HG03135 (cell line): ENCODE measurements around the gene INPP4B.

ENCODE experiments used
- ATAC-seq: cut with Tn5 transposase; IDR thresholded peaks from one replicate; pipeline ENCODE4 v1.9.1; 2021; ENCODE audit warnings: mild to moderate bottlenecking, moderate library complexity; ENCODE audit not compliant: unreplicated experiment

The INPP4B gene

DNA sequence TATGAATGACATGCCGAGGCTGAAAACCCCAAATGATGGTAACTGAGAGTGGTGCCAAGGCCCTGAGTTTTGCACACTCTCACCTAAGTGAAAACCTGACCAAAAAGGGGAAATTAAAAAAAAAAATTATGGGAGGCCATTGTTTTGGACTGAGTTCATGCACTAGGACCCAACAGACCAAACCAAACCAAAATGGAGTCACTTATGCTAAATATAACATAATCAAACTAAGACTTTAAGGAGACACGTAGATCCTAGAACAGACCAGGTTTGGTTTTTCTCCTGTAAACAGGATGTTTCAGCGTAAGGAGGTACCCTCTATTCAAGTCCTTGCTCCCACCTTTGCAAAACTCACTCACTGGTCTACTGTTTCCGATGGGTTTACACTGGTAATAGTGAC is 453.0 kb downstream of the INPP4B start:
- no peak for ATAC-seq

- no peak for ATAC-seq
Measured at GRCh38 chr4:142386856-142387255, 459.2 kb downstream of the INPP4B start.

DNA sequence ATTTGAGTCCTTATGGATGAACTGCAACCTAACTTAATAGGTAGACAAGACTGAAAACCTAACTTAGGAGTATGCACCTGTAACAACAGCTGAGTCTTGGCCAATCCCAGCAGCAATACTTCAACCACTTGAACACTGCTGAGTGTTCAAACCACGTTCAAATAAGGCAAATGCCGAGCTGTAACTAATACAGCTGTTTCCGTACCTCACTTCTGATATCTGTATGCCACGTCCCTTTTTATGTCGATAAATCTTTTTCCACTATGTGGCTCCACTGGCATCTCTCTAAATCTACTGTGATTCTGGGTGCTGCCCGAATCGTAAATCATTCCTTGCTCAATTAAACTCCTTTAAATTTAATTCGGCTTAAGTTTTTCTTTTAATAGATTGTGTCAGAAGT is 459.7 kb downstream of the INPP4B start:
- no peak for ATAC-seq

DNA sequence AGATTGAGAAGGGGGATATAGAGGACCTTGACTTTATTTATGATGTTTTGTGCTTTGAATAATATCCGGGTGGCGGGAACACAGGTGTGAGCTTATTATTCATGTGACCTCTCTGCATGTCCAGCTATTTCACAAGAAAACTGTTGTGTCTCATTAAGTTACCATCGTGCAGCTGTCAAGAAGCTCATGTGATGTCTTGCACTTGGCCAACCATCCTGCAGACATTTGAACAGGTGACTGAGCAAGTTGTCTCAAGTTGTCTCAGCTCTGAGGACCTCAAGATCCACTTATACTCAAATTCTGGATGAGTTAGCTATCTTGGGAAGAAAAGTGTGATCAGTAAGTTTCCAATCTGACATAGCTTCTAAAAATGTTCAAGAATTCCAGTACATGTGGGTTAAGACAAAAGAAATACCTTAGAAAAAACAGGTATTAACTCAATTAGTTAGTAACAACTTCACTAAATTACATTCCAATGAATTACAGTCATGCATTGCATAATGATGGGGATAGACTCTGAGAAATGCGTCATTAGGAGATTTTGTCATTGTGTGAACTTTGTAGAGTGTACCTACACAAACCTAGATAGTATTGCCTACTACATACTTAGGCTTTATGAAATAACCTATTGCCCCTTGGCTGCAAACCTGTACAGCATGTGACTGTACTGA is 462.2 kb downstream of the INPP4B start:
- no peak for ATAC-seq

DNA sequence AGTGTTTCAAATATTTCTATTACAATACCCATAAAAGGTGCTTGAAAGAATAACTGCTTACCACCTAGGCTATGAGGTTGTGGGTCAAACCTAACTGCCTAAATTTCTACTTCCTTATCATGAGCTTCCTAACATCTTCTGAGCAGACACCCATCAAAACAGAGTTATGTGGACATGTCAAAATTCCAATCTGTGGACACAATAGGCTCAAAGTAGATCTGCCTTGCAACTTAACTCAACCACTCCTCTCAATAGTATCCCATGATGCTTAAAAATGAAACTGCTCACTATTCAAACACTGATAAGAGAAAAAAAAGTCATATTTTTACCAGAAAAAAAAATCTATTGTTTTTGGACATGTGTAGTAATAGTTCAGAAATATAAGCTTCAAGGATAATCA is 462.7 kb downstream of the INPP4B start:
- ATAC-seq: no peak

DNA sequence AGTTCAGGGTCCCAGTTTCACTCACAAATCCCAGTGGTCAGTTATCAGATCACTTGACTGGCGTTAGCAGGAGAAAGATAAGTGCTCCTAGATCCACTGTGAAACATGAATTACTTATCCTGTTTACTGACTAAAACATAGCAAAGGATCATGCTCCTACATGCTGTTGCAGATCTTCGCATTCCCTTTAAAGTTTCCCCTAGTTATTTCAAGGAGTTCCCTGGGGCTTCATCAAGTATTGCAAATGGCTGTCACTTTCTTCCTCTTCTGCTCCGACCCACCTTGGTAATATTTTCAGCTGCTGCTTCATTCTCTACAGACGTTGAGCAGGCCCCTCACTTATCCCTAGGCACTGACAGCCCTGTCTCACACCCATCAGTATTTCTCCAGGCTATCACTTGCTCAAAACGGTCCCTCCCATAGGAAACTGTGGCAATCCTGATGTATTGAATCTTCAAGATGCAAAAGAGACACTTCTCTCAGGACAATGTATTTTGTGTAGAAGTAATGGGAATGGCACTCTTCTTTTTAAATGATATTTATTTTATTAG is 466.0 kb downstream of the INPP4B start:
- ATAC-seq: no peak

- no peak for ATAC-seq
Measured at GRCh38 chr4:142379277-142380051, 466.6 kb downstream of the INPP4B start.

DNA sequence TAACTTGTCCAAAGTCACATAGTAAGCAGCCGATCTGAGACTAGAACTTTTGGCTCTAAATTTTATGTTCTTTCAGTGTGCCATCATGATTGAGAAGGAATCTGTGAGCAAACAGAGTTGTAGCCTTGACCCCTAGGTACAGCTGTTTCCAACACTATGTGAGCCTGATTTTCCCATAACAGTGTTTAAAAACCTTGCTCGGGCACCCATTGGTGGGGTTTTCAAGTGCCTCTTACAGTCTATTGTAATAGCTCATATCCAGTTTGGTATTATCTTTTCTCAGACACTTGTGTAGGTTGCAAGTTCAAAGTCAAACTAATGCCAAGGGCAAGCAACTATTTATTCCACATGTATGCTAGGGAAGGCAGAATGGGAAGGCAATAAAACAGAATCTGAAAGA is 467.9 kb downstream of the INPP4B start:
- ATAC-seq: no peak

DNA sequence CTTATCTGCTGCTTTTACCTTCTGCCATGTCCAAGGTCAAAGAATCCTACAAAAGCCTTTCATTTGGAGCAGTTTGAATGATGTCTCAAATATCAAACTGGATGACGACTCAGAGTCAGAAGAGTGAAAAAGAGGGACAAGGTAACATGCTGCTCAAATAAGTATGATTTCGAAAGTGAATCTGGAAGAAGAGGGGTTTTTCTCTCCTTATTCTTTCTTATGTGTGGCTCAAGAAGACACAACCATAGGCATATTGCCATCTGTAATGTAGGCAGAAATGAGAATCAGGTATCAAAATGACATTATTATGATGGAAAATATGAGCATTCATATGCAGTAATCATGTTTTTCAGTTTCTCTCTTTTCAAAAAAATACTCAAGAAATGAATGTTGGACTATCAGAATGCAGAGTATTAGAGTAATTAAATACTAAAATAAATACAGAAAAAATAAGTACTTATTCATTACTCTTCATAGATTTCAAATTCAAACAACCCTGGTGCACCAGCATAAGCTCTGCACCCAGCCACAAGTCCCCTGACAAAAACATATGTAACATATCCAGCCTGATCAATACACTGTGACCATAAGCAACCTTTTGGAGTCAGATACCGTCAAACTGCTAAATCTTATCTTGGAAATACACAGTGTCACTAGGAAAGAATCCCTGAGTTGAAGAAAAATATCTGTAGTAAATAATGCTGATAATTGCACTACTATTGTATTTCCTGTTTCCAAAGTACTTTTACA is 468.6 kb downstream of the INPP4B start:
- ATAC-seq: no peak

DNA sequence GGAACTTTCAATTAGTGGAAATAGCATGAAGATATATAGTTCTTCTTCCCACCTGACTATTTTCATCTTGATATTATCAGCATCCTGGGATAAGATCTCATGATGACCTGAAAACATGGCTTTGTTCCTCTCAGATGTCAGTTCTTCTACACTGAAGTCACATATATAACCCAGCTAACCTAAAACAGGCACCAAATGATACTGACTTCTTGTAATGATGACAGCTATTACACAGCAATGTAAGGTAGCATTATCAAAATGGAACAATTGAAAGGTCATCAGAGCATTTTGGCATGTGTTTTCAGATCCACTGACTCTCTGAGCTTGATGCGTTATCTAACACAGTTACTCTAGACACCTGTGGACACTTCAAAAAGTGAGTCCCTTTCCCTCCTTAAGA is 469.9 kb downstream of the INPP4B start:
- no peak for ATAC-seq

DNA sequence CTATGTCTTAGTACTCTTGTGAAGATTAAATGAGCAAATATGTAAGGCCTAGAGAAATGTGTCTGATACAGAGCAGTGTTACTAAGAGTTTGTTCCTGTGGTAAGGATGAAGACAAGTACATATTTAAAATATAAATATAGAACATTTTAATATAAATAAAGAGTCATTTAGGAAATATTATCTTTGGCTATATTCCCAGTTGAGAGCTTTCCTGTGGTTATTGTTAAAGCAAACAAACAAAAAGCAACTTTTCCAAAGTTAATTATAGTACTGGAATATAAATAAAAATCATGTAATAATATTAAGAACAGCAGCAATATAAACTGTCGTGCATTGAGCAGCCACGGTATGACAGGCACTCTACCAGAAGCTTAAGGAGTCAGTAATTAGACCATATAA is 472.5 kb downstream of the INPP4B start:
- ATAC-seq: no peak

GRCh38 chr4:142372530-142373260 is 473.4 kb downstream of the INPP4B start:
- ATAC-seq: no peak

DNA sequence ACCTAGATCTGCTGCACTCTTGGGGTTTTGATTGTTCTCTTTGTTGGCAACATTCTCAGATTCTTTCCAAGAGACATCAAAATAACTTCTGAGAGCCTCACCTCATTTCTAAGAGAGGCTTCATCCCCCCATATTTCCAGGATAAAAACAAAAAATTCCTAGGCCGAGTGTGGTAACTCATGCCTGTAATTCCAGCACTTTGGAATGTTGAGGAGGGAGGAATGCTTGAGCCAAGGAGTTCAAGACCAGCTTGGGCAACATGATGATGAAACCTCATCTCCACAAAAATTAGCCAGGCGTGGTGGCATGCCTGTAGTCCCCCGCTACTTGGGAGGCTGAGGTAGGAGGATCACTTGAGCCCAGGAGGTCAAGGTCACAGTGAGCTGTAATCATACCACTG is 477.0 kb downstream of the INPP4B start:
- no peak for ATAC-seq

DNA sequence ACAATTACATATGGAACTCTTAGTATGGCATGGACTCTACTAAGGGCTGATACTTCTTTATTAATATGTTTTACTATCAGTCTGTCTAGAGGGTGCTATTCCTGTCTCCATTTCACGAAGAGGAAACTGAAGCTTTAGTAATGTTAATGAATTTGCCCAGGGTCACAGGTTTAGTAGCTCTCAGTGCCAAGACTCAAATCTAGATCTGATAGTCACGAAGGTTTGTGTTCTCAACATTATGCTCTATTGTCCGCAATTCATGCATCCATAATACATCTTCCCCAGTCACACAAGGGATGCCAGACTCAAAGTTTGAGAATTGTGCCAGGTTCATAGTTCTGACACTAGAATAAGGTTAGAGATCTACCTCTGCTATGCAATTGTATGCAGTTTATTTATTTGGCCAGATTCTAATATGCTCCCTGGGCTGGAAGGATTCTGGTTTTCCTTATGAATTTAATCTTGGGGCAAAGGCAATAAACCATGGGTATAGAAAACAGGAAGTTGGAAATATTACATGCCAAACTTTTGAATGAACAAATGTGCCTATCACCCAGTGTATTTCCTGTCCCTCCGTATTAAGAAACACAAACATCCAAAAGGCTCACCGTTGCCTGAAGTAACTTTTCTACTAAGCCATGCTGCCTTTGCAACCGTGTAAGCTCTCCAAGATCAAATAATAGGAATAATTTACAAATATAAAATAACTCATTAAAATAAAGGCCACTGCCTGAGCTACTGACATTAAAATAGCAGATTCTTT is 478.5 kb downstream of the INPP4B start:
- no peak for ATAC-seq

- no peak for ATAC-seq
Measured at GRCh38 chr4:142366769-142367181, 479.3 kb downstream of the INPP4B start.

DNA sequence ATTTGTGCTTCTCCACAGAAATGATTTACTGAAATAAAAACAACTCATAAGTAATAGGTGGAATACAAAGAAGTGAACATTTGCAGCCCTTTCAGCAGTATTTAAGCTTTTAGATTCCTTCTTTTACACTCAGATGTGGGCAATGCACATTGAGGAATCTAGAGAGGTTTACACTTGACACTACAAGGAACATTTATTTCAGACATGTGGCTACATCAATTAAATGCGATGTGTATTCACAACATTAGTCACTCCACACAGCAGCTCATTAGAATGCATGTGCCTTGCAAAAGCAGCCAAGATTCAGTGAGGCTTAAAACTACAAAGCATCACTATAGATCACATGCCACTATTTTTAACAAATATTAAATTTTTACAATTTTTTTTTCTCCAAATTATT is 480.7 kb downstream of the INPP4B start:
- ATAC-seq: no peak

DNA sequence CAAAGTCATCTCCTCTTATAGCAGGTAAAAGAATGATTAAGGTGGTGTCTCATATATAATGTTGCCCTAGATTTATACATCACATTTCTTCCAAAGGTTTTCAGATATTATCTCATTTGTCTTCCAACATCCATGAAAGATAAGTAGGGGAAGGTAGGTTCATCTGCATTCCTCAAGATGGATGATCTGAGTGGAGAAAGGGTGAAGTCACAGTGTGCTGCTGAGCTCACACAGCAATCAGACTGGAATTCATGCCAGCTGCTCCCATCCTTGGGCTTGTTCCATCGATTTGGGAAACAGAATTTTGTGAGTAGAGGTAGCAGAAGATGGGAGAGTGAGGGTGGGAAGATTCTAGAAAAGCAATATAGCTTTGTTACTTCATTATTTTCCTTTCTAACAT is 482.4 kb downstream of the INPP4B start:
- ATAC-seq: no peak

- no peak for ATAC-seq
Measured at GRCh38 chr4:142361981-142362380, 484.1 kb downstream of the INPP4B start.

DNA sequence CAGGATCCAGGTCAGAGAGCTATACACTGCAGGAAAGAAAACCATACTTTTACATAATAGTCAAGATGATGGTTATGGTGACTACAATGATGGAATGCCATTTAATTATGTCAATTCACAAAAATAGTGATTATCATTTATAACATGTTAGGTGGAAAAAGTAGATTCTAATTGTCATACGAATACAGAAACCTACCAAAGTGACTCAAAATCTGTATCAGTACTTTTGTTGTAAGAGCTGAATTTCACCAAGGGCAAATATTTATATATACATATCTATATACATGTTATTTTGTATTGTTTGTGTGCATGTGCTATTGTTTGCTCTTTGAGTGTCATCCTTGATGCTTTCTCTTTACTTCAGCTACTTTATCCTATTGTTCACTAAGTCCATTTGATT is 485.4 kb downstream of the INPP4B start:
- no peak for ATAC-seq

DNA sequence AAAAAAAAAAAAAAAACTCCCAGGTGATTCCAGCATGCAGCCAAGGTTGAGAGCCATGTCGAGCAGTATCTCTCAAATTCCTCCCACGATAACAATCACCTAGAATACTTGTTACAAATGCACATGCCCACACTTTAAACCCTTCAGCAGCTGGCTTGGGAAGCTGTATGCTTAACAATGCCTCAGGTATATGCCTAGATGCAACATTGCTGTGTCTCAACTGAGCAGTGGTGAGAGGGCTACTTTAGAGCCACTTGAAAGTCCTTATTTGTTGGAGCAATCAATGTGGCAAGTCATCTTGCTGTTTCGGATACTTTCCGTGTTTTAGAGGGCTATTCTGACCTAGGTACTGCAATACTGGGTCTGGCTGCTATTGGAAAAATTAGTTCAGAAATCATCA is 487.4 kb downstream of the INPP4B start:
- no peak for ATAC-seq
